Measurements from ENCODE around the gene SCN5A. TPM values are rescaled to one million over a fixed set of nuclear protein-coding genes. Genes with fewer than 3 reads are reported as not detected.

Gene SCN5A
- total and polyA plus RNA-seq, 10 donors: 0.02 to 1.2 (median 0.17) TPM; not detected in 3

GRCh38 chr3:38582941-38583645 is 66.4 kb downstream of the SCN5A start:
- Histone ChIP-seq H3K27ac (no peak overlapping the region), H3K36me3 (peaks cover 0 to 8% (median 0%) of the 10 kb centered on the region in 6 donors), H3K9me3 (no peaks in the 10 kb centered on the region), H3K27me3 (replicated peaks in 1 of 7) (peaks cover 0 to 5% (median 0%) of the 10 kb centered on the region in 7 donors), H3K4me3 (no peak overlapping the region), H3K4me1 (no peaks in the 10 kb centered on the region)
- TF ChIP-seq POLR2AphosphoS5 (IDR thresholded peaks at IDR 0.05): no peak
- TF ChIP-seq CTCF (IDR thresholded peaks at IDR 0.05 in 8 of 11, conservative IDR thresholded peaks at IDR 0.05 in 3 of 11): no peak
- no peak for TF ChIP-seq POLR2A (IDR thresholded peaks at IDR 0.05)
- DNase-seq: peak; percentile 51
- 25 to 49% (median 31%) methylated on average over 8 of the region's 8 CpGs for WGBS, 5 donors
- intact Hi-C loops (cut with DNase I; ENCODE audit: low total_unique reads): no loop called here

- WGBS, 5 donors: 75 to 95% (median 89%) methylated on average over 6 of the region's 6 CpGs
- peak; percentile 32 for DNase-seq
- Histone ChIP-seq H3K4me3 (no peak overlapping the region), H3K4me1 (no peaks in the 10 kb centered on the region), H3K27me3 (replicated peaks in 1 of 7) (peaks cover 0 to 8% (median 0%) of the 10 kb centered on the region in 7 donors), H3K36me3 (peaks cover 0 to 8% (median 0%) of the 10 kb centered on the region in 6 donors), H3K27ac (no peak overlapping the region), H3K9me3 (no peaks in the 10 kb centered on the region)
- intact Hi-C loops (cut with DNase I; ENCODE audit: low total_unique reads): no loop called here
- TF ChIP-seq CTCF (IDR thresholded peaks at IDR 0.05 in 8 of 11, conservative IDR thresholded peaks at IDR 0.05 in 3 of 11): no peak
- no peak for TF ChIP-seq POLR2AphosphoS5 (IDR thresholded peaks at IDR 0.05)
- TF ChIP-seq POLR2A (IDR thresholded peaks at IDR 0.05): no peak
Observed at GRCh38 chr3:38582316-38582715, 67.2 kb downstream of the SCN5A start.

GRCh38 chr3:38581774-38582173 is 67.7 kb downstream of the SCN5A start:
- Histone ChIP-seq H3K27ac (no peak overlapping the region), H3K36me3 (peaks cover 0 to 8% (median 0%) of the 10 kb centered on the region in 6 donors), H3K27me3 (replicated peaks in 1 of 7) (peaks cover 0 to 10% (median 0%) of the 10 kb centered on the region in 7 donors), H3K4me3 (no peak overlapping the region), H3K9me3 (no peaks in the 10 kb centered on the region), H3K4me1 (no peaks in the 10 kb centered on the region)
- no peak for TF ChIP-seq CTCF (IDR thresholded peaks at IDR 0.05 in 8 of 11, conservative IDR thresholded peaks at IDR 0.05 in 3 of 11)
- TF ChIP-seq POLR2A (IDR thresholded peaks at IDR 0.05): no peak
- TF ChIP-seq POLR2AphosphoS5 (IDR thresholded peaks at IDR 0.05): no peak
- peak; percentile 50 for DNase-seq
- intact Hi-C loops (cut with DNase I; ENCODE audit: low total_unique reads): no loop called here
- WGBS, 5 donors: 60 to 89% (median 83%) methylated on average over 1 to 2 of the region's 2 CpGs
